HepG2 (cell line): ENCODE results near the gene CLPTM1. TPM values are rescaled to one million over a fixed set of nuclear protein-coding genes. Genes with fewer than 3 reads are reported as not detected.
A peak's percentile ranks its signal among the peaks of the same experiment; 100 is the strongest.

ENCODE experiments used
- ATF2 ChIP-seq: sonication (generic); formaldehyde crosslinking; IDR thresholded peaks from 2 replicates; pipeline ENCODE4 v1.4.0; 2020; ENCODE audit warnings: missing genetic modification reagents
- ATRX ChIP-seq: sonication (generic); formaldehyde crosslinking; IDR thresholded peaks from 2 replicates; pipeline ENCODE4 v1.4.0; 2020; ENCODE audit warnings: missing genetic modification reagents, borderline replicate concordance
- CBX1 ChIP-seq: IDR thresholded peaks from one replicate; pipeline ENCODE4 v1.6.1; 2016; ENCODE audit warnings: antibody characterized with exemption, low read depth
- CREB1 ChIP-seq, 2 experiments: fragments of 450-650 bp in 1 of 2; IDR thresholded peaks; 2 replicates each; pipeline ENCODE4 v1.6.1; 2016 to 2017; ENCODE audit warnings: control low read depth in 1 of 2, mild to moderate bottlenecking in 1 of 2, missing compliant biosample characterization in 1 of 2, missing genetic modification characterization in 1 of 2
- IKZF4 ChIP-seq: sonication (generic); formaldehyde crosslinking; IDR thresholded peaks from 2 replicates; pipeline ENCODE4 v1.5.1; 2020; ENCODE audit warnings: borderline replicate concordance, mild to moderate bottlenecking, low read depth, missing genetic modification reagents; ENCODE audit errors: not compliant biosample characterization
- MTF1 ChIP-seq: sonication (generic); formaldehyde crosslinking; IDR thresholded peaks from 2 replicates; pipeline ENCODE4 v1.5.0; 2020; ENCODE audit warnings: missing genetic modification reagents
- NFKBIZ ChIP-seq: IDR thresholded peaks from 2 replicates; pipeline ENCODE4 v1.6.1; 2018; ENCODE audit warnings: missing genetic modification reagents, missing compliant biosample characterization
- PHF20 ChIP-seq: sonication (generic); formaldehyde crosslinking; IDR thresholded peaks from 2 replicates; pipeline ENCODE4 v1.5.0; 2020; ENCODE audit warnings: mild to moderate bottlenecking, missing genetic modification reagents
- SIN3A ChIP-seq: IDR thresholded peaks from 2 replicates; pipeline ENCODE4 v1.6.1; 2011; ENCODE audit warnings: low read depth, mild to moderate bottlenecking, control low read depth, low read length, borderline replicate concordance
- SP1 ChIP-seq, 2 experiments: fragments of 450-650 bp in 1 of 2; sonication (generic) in 1 of 2; formaldehyde crosslinking in 1 of 2; IDR thresholded peaks; 2 replicates each; pipeline versions ENCODE4 v1.4.0 to v1.6.1; 2016 to 2020; ENCODE audit warnings: missing genetic modification reagents in 1 of 2
- SP5 ChIP-seq: IDR thresholded peaks from 2 replicates; pipeline ENCODE4 v1.6.1; 2016; ENCODE audit warnings: low read depth, borderline replicate concordance
- TBX2 ChIP-seq: sonication (generic); formaldehyde crosslinking; IDR thresholded peaks from 2 replicates; pipeline ENCODE4 v1.5.0; 2020; ENCODE audit warnings: missing genetic modification reagents, mild to moderate bottlenecking, borderline replicate concordance
- USF2 ChIP-seq, 2 experiments: sonication (generic) in 1 of 2; formaldehyde crosslinking in 1 of 2; IDR thresholded peaks; 2 replicates each; pipeline versions ENCODE4 v1.5.1 to v1.6.1; 2011 to 2020; ENCODE audit warnings: borderline replicate concordance in 1 of 2, low read depth in 1 of 2, low read length in 1 of 2, mild to moderate bottlenecking in 1 of 2, missing genetic modification reagents in 1 of 2, moderate library complexity in 1 of 2
- ZMAT3 ChIP-seq: sonication (generic); formaldehyde crosslinking; conservative IDR thresholded peaks from 2 replicates; pipeline ENCODE4 v1.7.0; 2021; ENCODE audit warnings: missing genetic modification reagents
- ZNF282 ChIP-seq: fragments of 450-650 bp; IDR thresholded peaks from 2 replicates; pipeline ENCODE4 v1.6.1; 2018; ENCODE audit not compliant: partially characterized antibody
- ZNF513 ChIP-seq: sonication (generic); formaldehyde crosslinking; conservative IDR thresholded peaks from 2 replicates; pipeline ENCODE4 v1.5.0; 2020; ENCODE audit warnings: missing genetic modification reagents
- ZNF614 ChIP-seq: IDR thresholded peaks from 2 replicates; pipeline ENCODE4 v1.6.1; 2018; ENCODE audit warnings: missing biosample characterization, missing genetic modification reagents, inconsistent platforms, borderline replicate concordance
- polyA plus RNA-seq, 8 experiments: library from polyadenylated mRNA; depleted of rRNA in 3 of 8; stranded (reverse) in 7 of 8; unstranded in 1 of 8; fragments of >200 nt; fragmentation: Illumina TruSeq in 4 of 8; extraction: Trizol in 4 of 8; gene quantifications; 2 replicates each; pipeline versions ENCODE4 v1.2.1 to v1.2.3, GENCODE V29; 2011 to 2016; ENCODE audit warnings: low read depth in 4 of 8, missing spikeins in 1 of 8, mixed read lengths in 1 of 8; ENCODE audit not compliant: insufficient read depth in 1 of 8
- total RNA-seq, 5 experiments: library from RNA; depleted of rRNA; stranded (reverse); fragments of >200 nt; fragmentation: Illumina TruSeq; extraction: Trizol; gene quantifications; 2 replicates each; pipeline ENCODE4 v1.2.3, GENCODE V29; 2016; ENCODE audit warnings: low read depth in 1 of 5

The CLPTM1 gene
- total and polyA plus RNA-seq, 2 of the 13 experiments (the other 11 are each of a cell fraction or from before 2014, with no cell fraction given) = 34.9 to 42.8 TPM

DNA sequence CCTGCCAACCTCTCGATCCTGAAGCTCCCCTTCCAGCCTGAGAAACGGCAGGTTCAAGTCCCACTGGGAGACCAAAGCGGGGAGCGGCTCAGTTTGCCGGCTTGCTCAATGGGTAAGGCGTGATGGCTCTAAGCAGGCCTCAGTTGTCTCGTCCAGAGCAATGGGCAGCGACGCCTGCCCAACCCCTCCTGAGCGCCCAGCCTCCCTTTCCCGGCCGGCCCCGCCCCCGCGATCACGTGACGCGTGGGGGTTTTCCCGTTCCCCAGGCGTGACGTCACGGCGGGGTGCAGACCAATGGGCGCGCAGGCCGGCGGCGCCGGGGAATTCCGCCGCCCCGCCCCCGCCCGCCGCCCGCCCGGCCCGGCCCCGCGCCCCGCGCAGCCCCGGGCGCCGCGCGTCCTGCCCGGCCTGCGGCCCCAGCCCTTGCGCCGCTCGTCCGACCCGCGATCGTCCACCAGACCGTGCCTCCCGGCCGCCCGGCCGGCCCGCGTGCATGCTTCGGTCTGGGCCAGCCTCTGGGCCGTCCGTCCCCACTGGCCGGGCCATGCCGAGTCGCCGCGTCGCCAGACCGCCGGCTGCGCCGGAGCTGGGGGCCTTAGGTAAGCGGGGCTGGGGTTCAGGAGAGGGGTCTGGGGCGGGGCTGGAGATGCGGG is 46.0 kb downstream of the CLPTM1 start, which contains the start of gene RELB (continued):
- TF ChIP-seq SIN3A = peak; percentile 59; the same call in 1 of the 2 replicates
- TF ChIP-seq TBX2 (CRISPR knock-in tag) = peak; percentile 49
- TF ChIP-seq MTF1 = no peak
- no peak for TF ChIP-seq ATRX
- TF ChIP-seq USF2 (IDR thresholded peaks at IDR 0.05; ENCODE audit: low read depth, low read length) = peak; percentile 86
- peak; percentile 90; the same call in 1 of the 2 replicates for TF ChIP-seq USF2 (CRISPR knock-in tag; IDR thresholded peaks at IDR 0.05; ENCODE audit: borderline replicate concordance)
- TF ChIP-seq ZMAT3 (CRISPR knock-in tag) = peak; percentile 33; the same call in 1 of the 2 replicates
- TF ChIP-seq ATF2 = 0 out of 2 replicates have a peak, but pooled peaks have one; percentile 55
- TF ChIP-seq ZNF282 = no peak
- peak; percentile 73 for TF ChIP-seq CBX1
- peak; percentile 99 for TF ChIP-seq CREB1 (IDR thresholded peaks at IDR 0.05)
- TF ChIP-seq CREB1 (CRISPR knock-in tag; IDR thresholded peaks at IDR 0.05) = peak; percentile 78
- TF ChIP-seq ZNF614 (CRISPR knock-in tag) = 0 out of 2 replicates have a peak, but pooled peaks have one; percentile 8
- TF ChIP-seq ZNF513 = no peak
- TF ChIP-seq NFKBIZ (CRISPR knock-in tag) = peak; percentile 61; the same call in 1 of the 2 replicates
- peak; percentile 59 for TF ChIP-seq SP5 (CRISPR knock-in tag)
- no peak for TF ChIP-seq IKZF4
- no peak for TF ChIP-seq SP1 (IDR thresholded peaks at IDR 0.05)
- peak; percentile 92 for TF ChIP-seq SP1 (CRISPR knock-in tag; IDR thresholded peaks at IDR 0.05)
- TF ChIP-seq PHF20 (CRISPR knock-in tag) = no peak
